Fibroblast of villous mesenchyme (primary cell): Measurements from ENCODE around the gene ADARB2. TPM values are rescaled to one million over a fixed set of nuclear protein-coding genes. Genes with fewer than 3 reads are reported as not detected.

Source experiments
- DNase-seq: peaks from one replicate; pipeline ENCODE4 v3.0.0-alpha.2; 2010; ENCODE audit warnings: low read depth
- H3K4me3 ChIP-seq: 2 replicates; pipeline ENCODE4 v1.5.1; 2011; ENCODE audit warnings: low read depth, mild to moderate bottlenecking, low read length
- total RNA-seq: library from RNA; depleted of rRNA; stranded (reverse); fragments of >200 nt; gene quantifications from 2 replicates; pipeline ENCODE4 v1.2.3, GENCODE V29; 2012
- TF ChIP-seq, protein P1 (sequence below): IDR thresholded peaks from 2 replicates; pipeline ENCODE4 v1.5.1; 2012; ENCODE audit warnings: low read depth, mild to moderate bottlenecking, low read length; ENCODE audit not compliant: insufficient read depth

Gene ADARB2
- total RNA-seq, 1 donor = not detected

DNA sequence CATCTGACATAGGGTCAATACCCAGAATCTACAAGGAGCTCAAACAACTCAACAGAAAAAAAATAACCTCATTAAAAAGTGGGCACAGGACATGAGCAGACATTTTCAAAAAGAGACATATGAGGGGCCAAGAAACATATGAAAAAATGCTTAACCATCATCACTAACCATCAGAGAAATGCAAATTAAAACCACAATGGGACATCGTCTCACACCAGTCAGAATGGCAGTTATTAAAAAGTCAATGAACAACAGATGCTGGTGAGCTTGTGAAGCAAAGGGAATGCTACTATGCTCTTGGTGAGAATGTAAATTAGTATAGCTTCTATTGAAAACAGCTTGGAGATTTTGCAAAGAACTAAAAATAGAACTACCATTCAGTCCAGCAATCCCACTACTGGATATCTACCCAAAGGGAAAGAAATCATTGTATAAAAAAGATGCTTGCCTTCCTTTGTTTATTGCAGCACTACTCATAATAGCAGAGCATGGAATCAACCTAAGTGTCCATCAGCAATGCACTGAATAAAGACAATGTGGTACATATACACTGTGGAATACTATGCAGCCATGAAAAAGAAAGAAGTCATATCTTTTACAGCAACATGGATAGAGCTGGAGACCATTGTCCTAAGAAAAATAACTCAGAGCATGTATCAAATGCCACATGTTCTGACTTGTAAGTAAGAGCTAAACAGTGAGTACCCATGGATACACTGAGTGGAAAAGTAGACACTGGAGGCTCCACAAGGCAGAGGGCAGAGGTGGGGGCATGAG is 139.8 kb downstream of the ADARB2 start:
- TF ChIP-seq, protein P1, sequence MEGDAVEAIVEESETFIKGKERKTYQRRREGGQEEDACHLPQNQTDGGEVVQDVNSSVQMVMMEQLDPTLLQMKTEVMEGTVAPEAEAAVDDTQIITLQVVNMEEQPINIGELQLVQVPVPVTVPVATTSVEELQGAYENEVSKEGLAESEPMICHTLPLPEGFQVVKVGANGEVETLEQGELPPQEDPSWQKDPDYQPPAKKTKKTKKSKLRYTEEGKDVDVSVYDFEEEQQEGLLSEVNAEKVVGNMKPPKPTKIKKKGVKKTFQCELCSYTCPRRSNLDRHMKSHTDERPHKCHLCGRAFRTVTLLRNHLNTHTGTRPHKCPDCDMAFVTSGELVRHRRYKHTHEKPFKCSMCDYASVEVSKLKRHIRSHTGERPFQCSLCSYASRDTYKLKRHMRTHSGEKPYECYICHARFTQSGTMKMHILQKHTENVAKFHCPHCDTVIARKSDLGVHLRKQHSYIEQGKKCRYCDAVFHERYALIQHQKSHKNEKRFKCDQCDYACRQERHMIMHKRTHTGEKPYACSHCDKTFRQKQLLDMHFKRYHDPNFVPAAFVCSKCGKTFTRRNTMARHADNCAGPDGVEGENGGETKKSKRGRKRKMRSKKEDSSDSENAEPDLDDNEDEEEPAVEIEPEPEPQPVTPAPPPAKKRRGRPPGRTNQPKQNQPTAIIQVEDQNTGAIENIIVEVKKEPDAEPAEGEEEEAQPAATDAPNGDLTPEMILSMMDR = no peak
- no peak overlapping the region for H3K4me3 ChIP-seq
- DNase-seq = no peak

DNA sequence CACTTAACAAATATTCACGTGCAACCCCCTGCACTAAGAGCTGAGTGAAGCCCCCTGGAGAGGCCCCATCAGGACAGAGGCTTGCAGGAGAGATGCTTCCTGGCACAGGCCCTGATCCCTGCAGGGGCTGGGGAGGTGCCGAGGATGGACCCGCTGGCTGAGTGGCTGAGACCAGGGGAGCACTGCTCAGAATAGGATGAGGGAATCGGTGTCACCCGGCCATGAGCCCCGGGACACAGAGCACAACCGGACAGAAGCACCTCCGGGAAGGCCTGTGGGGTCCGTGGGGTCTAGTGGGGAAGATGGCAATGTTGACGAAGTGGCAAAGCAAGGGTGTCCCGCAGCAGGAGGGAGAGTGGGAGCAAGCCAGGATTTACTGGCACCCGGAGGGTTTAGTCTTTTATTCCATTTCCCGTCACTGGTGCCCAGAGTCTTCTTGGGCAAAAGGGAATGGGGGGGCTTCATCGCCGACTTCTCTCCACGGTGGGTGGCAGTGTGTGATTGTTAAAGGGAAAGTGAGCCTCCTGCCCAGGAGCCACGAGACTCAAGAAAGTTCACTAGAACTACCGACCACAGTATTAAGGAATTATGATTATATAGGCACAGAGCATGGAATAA is 140.7 kb downstream of the ADARB2 start:
- no peak for DNase-seq
- TF ChIP-seq, protein P1 = no peak
- H3K4me3 ChIP-seq = no peak overlapping the region

DNA sequence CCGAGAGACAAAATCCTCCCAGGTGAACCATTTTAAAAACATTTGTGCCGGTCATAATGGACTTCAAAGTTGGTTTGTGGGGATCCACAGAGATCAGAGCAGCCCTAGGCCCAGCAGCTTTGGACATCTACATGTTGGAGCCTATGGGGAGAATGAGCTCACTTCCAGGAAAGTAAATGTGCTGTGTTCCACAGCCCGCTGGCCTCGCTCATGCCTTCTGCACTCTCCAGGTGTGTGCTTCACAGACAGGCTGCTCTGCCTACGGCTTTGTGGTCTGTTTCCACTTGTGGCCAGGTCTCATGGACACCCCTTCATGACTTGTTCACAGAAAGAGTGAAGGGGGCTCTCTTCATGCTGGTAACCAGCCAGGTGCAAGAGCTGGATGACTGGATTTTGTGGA is 141.6 kb downstream of the ADARB2 start:
- no peak for DNase-seq
- TF ChIP-seq, protein P1 = no peak
- H3K4me3 ChIP-seq = no peak overlapping the region

DNA sequence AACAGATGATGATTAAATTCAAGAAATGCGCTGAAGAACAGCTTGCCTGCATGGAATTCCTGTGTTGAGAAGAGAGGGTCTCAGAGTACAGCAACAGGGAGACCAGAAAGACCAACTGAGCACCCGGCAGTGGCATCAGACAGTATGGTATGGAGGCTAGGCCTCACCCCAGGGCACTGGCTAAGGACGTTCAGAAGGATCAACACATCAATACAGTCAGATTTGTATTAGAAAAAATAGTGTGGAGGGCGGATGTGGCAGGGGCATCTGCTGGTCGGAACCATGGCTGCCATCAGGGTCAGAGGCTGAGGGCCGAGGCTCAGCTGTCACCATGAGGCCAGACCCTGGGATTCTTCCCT is 142.1 kb downstream of the ADARB2 start:
- no peak overlapping the region for H3K4me3 ChIP-seq
- no peak for DNase-seq
- TF ChIP-seq, protein P1 = no peak

DNA sequence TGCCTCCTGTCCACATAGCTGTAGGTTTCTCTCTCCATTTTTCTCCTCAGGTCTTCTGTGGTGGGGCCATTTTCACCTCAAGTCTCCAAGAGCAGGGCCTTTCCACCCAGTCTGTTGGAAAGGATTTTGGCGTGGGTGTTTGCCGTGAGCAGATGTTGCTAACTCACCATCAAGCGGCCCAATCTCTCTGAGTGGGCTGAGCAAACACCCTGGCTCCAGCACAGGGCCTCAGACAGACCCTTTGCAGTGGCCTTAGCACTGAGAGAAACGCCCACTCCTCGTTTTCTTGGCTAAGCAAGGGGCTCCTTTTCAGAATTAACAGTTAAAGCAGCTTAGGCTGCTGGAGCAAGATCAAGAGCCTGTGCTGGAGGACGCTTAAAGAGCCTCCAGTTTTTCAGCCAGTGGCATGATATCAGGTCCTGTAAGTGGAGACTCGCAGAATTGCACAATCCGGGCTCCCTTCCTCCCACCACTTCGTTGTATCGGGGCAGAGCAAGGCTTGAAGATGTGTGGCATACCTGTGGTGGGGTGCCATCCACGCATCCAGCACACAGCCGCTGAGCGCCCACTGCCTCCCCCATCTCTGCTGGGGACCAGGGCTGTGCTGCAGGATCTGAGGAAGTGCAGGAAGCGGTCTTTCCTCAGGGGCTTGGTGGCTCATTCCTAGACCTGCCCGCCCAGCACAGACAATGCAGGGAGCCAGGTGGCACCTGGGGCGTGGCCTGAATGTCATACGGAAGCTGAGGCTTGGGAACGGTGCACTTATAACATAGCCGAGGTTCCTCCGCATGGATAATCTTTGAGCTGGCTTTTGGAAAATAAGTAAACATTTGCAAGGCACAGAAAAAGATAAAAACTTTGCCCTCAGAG is 142.7 kb downstream of the ADARB2 start:
- no peak overlapping the region for H3K4me3 ChIP-seq
- TF ChIP-seq, protein P1 = no peak
- no peak for DNase-seq

DNA sequence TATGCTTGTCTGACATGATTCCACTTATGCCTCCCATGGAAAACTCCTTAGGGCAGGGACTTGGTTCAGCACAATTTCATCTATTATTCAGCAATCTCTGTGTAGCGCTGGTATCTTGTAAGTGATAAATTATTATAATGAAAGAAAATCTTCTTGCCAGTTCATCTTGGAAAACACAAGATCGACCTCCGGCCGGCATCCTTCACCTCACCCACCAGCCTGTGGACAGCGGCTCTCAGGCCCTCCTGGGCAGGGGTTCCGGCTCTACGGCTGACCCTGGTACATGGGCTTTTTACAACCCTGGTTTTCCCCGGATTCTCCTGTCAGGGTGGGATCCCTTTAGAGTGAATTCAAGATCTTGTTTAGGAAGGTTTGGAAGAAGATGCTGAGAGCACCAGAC is 145.6 kb downstream of the ADARB2 start:
- no peak for DNase-seq
- H3K4me3 ChIP-seq = no peak overlapping the region
- TF ChIP-seq, protein P1 = no peak
